ENCODE data around the gene CLDND1. TPM values are rescaled to one million over a fixed set of nuclear protein-coding genes. Genes with fewer than 3 reads are reported as not detected.

Gene CLDND1
- total RNA-seq, 1 experiment from 2014 or later = 82.6 TPM

GRCh38 chr3:98482717-98483482 lies 39.8 kb downstream of the CLDND1 start:
- in situ Hi-C loops (cut with HindIII; ENCODE audit: low pct_unique_long_range_greater_than_20kb, low sequenced_read_pairs) = no loop called here
- no peak for DNase-seq (ENCODE audit: low read depth, low spot score)

Small RNAs within 50 kb of the gene (small RNA-seq; reads per million reads assigned to genes)
- 0 reads per million in 2 experiments for gene RPL38P4

Other genes with a start within 250 kb of the CLDND1 start
- gene OR5H2, start 240.4 kb downstream of the CLDND1 start, total RNA-seq (2014; rRNA removed; shearing (Covaris generic)) = not detected in 2 replicates
- gene OR5K4, start 169.0 kb downstream of the CLDND1 start, total RNA-seq (2014; rRNA removed; shearing (Covaris generic)) = not detected in 2 replicates
- not detected in 2 replicates for gene OR5K3, start 132.2 kb downstream of the CLDND1 start, total RNA-seq (2014; rRNA removed; shearing (Covaris generic))
- not detected in 2 replicates for gene OR5K1, start 59.7 kb downstream of the CLDND1 start, total RNA-seq (2014; rRNA removed; shearing (Covaris generic))
- not detected in 2 replicates for gene OR5K2, start 25.2 kb downstream of the CLDND1 start, total RNA-seq (2014; rRNA removed; shearing (Covaris generic))
- not detected in 2 replicates for gene GPR15, start 9.1 kb upstream of the CLDND1 start, total RNA-seq (2014; rRNA removed; shearing (Covaris generic))
- gene CPOX, start 70.7 kb upstream of the CLDND1 start, total RNA-seq (2014; rRNA removed; shearing (Covaris generic)) = 66.4 and 69.5 TPM in 2 replicates
- gene ST3GAL6, start 240.4 kb upstream of the CLDND1 start, total RNA-seq (2014; rRNA removed; shearing (Covaris generic)) = 254 and 271 TPM in 2 replicates